Ovary (tissue), 3 donors: ENCODE measurements around the gene ACTG1.

Source experiments
- POLR2A ChIP-seq: fragments of 450-650 bp; IDR thresholded peaks from one replicate; pipeline ENCODE4 v1.6.1; 2017; ENCODE audit warnings: antibody characterized with exemption, mild to moderate bottlenecking, moderate library complexity
- TF ChIP-seq, protein P1 (sequence below), 3 donors: fragments of 450-650 bp in 2 of 3; fragments of 200-600 bp in 1 of 3; IDR thresholded peaks; one replicate each; pipeline versions ENCODE4 v1.5.1 to v1.8.0; 2016 to 2022; ENCODE audit warnings: antibody characterized with exemption in 3 of 3, mild to moderate bottlenecking in 1 of 3
- donor health status: DM: no; HTN: no; CAD: no.

DNA sequence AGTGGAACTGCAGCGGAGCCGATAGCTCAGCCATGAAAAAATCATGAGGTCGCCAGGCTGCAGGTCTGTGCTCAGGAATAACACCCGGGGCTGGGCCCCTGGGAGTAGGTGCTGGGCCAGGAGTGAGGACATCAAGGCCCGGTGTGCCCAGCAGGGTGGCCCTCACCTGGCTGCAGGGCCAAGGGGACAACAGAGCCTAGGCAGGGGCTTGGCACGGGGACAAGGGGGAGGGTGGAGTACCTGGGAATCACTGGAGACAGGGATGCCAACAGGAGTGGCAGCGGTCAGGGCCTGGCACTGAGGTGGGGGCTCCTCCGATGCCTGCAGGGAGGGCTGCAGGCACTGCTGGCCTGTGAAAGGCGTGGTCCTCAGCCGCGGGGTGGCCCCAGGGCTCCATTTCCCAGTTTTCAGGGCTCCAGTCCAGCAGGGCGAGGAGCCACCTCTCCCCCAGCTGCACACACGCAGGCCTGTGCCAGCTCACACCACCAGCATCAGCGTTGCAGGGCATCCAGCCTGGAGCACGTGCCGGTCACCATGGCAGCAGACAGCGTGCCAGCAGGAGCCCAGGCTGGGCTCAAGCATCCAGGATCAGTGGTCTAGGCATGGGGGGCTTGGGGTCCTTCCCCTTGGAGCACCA lies 10.9 kb upstream of the ACTG1 start:
- no peak for TF ChIP-seq POLR2A
- TF ChIP-seq, protein P1, sequence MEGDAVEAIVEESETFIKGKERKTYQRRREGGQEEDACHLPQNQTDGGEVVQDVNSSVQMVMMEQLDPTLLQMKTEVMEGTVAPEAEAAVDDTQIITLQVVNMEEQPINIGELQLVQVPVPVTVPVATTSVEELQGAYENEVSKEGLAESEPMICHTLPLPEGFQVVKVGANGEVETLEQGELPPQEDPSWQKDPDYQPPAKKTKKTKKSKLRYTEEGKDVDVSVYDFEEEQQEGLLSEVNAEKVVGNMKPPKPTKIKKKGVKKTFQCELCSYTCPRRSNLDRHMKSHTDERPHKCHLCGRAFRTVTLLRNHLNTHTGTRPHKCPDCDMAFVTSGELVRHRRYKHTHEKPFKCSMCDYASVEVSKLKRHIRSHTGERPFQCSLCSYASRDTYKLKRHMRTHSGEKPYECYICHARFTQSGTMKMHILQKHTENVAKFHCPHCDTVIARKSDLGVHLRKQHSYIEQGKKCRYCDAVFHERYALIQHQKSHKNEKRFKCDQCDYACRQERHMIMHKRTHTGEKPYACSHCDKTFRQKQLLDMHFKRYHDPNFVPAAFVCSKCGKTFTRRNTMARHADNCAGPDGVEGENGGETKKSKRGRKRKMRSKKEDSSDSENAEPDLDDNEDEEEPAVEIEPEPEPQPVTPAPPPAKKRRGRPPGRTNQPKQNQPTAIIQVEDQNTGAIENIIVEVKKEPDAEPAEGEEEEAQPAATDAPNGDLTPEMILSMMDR (IDR thresholded peaks at IDR 0.05) = no peak
